Stimulated activated CD8-positive, alpha-beta memory T cell treated with anti-CD3 and anti-CD28 coated beads, Interleukin-15, amount 100 ng/mL, for 1 hour (primary cell): ENCODE measurements around the gene APCDD1L.
"Not testable (repeated sequence)": the region's sequence is repeated elsewhere in the genome, so short reads cannot be mapped to it uniquely, and the experiment has no call there.

Experiments used
- DNase-seq: peaks from one replicate; pipeline ENCODE4 v3.0.0-alpha.2; 2020; ENCODE audit warnings: low read depth

APCDD1L gene

GRCh38 chr20:58414786-58415185 lies 100.4 kb downstream of the APCDD1L start:
- DNase-seq: not testable (repeated sequence)

GRCh38 chr20:58414216-58414615 lies 101.0 kb downstream of the APCDD1L start:
- DNase-seq: not testable (repeated sequence)
